Frontal cortex (tissue), 4 donors: ENCODE data around the gene PDE11A. TPM values are rescaled to one million over a fixed set of nuclear protein-coding genes. Genes with fewer than 3 reads are reported as not detected.
"Not testable (repeated sequence)": the region's sequence is repeated elsewhere in the genome, so short reads cannot be mapped to it uniquely, and the experiment has no call there.

Experiments used
- DNase-seq, 2 donors: peaks; one replicate each; pipeline ENCODE4 v3.0.0; 2012; ENCODE audit warnings: low spot score in 2 of 2
- FAIRE-seq: peaks from 2 replicates; lab custom pipeline; 2012; peaks lifted over from hg19 to GRCh38; lab: Jason Lieb, UNC
- total RNA-seq: library from RNA; depleted of rRNA; stranded (reverse); fragments of >200 nt; gene quantifications from one replicate; pipeline ENCODE4 v1.2.3, GENCODE V29; 2014
- donor health status: control.
- donor health status: control.
- donor health status: control.

The PDE11A gene
- total RNA-seq, 1 donor from 2014 or later: 1.2 TPM

GRCh38 chr2:177785143-177785542 lies 287.4 kb downstream of the PDE11A start:
- not testable (repeated sequence) for FAIRE-seq

GRCh38 chr2:177784745-177785067 lies 287.9 kb downstream of the PDE11A start:
- DNase-seq (no peak), FAIRE-seq (no peak)

More at GRCh38 chr2:177785143-177785542, 287.4 kb downstream of the PDE11A start:
- not testable (repeated sequence) for DNase-seq

- FAIRE-seq: no peak
Measured at GRCh38 chr2:177783835-177784744, 288.5 kb downstream of the PDE11A start.

GRCh38 chr2:177783091-177783490 lies 289.5 kb downstream of the PDE11A start:
- no peak for FAIRE-seq
- no peak for DNase-seq

More at GRCh38 chr2:177783835-177784744, 288.5 kb downstream of the PDE11A start:
- DNase-seq: no peak

- no peak for FAIRE-seq
- no peak for DNase-seq
Measured at GRCh38 chr2:177782613-177783012, 290.0 kb downstream of the PDE11A start.

GRCh38 chr2:177778472-177778871 lies 294.1 kb downstream of the PDE11A start:
- no peak for FAIRE-seq

GRCh38 chr2:177772529-177772928 lies 300.0 kb downstream of the PDE11A start:
- peak; percentile 76 for FAIRE-seq

More at GRCh38 chr2:177778472-177778871, 294.1 kb downstream of the PDE11A start:
- DNase-seq: no peak

GRCh38 chr2:177771191-177771590 lies 301.4 kb downstream of the PDE11A start:
- FAIRE-seq: no peak

More at GRCh38 chr2:177772529-177772928, 300.0 kb downstream of the PDE11A start:
- DNase-seq: no peak

GRCh38 chr2:177767768-177768167 lies 304.8 kb downstream of the PDE11A start:
- DNase-seq (no peak), FAIRE-seq (no peak)

More at GRCh38 chr2:177771191-177771590, 301.4 kb downstream of the PDE11A start:
- no peak for DNase-seq

GRCh38 chr2:177765698-177766097 lies 306.9 kb downstream of the PDE11A start:
- DNase-seq: no peak
- no peak for FAIRE-seq

- DNase-seq (peak; percentile 3 to 31), FAIRE-seq (no peak)
Measured at GRCh38 chr2:177763531-177764265, 308.9 kb downstream of the PDE11A start.

- no peak for FAIRE-seq
- DNase-seq: no peak
Measured at GRCh38 chr2:177759443-177759842, 313.1 kb downstream of the PDE11A start.

- FAIRE-seq (no peak), DNase-seq (peak; percentile 4 to 37)
Measured at GRCh38 chr2:177758591-177759371, 313.8 kb downstream of the PDE11A start.

- DNase-seq: no peak
- FAIRE-seq: no peak
Measured at GRCh38 chr2:177756336-177756735, 316.2 kb downstream of the PDE11A start.

- FAIRE-seq (no peak), DNase-seq (no peak)
Measured at GRCh38 chr2:177754492-177754873, 318.1 kb downstream of the PDE11A start.

- peak; percentile 5 to 27 for DNase-seq
- FAIRE-seq: no peak
Measured at GRCh38 chr2:177753682-177754491, 318.7 kb downstream of the PDE11A start.

GRCh38 chr2:177748360-177748759 lies 324.2 kb downstream of the PDE11A start:
- DNase-seq (no peak), FAIRE-seq (no peak)

- no peak for FAIRE-seq
- no peak for DNase-seq
Measured at GRCh38 chr2:177747384-177747783, 325.2 kb downstream of the PDE11A start.

GRCh38 chr2:177746358-177746757 lies 326.2 kb downstream of the PDE11A start:
- no peak for FAIRE-seq
- no peak for DNase-seq
